Measurements from ENCODE around the gene CDH4. TPM values are rescaled to one million over a fixed set of nuclear protein-coding genes. Genes with fewer than 3 reads are reported as not detected.

The CDH4 gene
- total and polyA plus RNA-seq, 2 of the 8 experiments (the other 6 are each of a cell fraction or from before 2014, with no cell fraction given) = 4.3 to 7.9 TPM

DNA sequence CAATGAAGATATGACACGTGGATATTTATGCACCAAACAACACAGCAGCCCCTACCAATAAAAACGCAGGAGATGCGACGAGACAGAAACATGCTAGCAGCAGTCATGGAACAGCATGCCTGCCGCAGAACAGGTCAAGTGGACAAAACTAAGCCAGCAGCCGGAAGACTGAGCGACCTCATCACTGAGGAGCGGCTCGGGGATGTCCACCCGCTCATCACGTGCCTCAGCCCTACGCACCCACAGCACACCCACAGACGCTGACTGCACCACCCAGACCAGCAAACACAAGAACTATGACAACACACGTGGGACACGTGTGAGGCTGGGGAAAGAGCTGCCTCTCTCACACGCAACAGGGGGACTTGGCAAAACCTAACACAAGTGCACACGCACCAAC, 731.9 kb downstream of the CDH4 start:
- POLR2A ChIA-PET (ENCODE audit: partially characterized antibody) = interaction anchor here (1.0 kb wide), 1 partner anchor 160 kb away, joined by 3 read pairs; no protein-coding TSS in a partner anchor
- H3K18ac ChIP-seq (ENCODE audit: extremely low read depth, low read length) = no peak overlapping the region

More for the DNA sequence above, 731.9 kb downstream of the CDH4 start:
- H3K23ac ChIP-seq (ENCODE audit: insufficient read length) = no peak overlapping the region
- H3K4me2 ChIP-seq (ENCODE audit: insufficient read depth in 1 of 2, low read depth in 2 of 2, low read length in 2 of 2) = no peak overlapping the region
- TF ChIP-seq SP4 (IDR thresholded peaks at IDR 0.05; ENCODE audit: low read length) = no peak
- TF ChIP-seq, protein P1, sequence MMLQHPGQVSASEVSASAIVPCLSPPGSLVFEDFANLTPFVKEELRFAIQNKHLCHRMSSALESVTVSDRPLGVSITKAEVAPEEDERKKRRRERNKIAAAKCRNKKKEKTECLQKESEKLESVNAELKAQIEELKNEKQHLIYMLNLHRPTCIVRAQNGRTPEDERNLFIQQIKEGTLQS (IDR thresholded peaks at IDR 0.05; ENCODE audit: insufficient read depth, low read depth, low read length) = no peak
- TF ChIP-seq BACH1 (IDR thresholded peaks at IDR 0.05; ENCODE audit: low read length) = no peak
- no peak for TF ChIP-seq SRF (IDR thresholded peaks at IDR 0.05; ENCODE audit: low read depth, low read length)
- TF ChIP-seq TCF12 (IDR thresholded peaks at IDR 0.05; ENCODE audit: low read depth, low read length) = no peak
- TF ChIP-seq POLR2AphosphoS5 (IDR thresholded peaks at IDR 0.05; ENCODE audit: low read depth, low read length) = no peak
- no peak for TF ChIP-seq NRF1 (IDR thresholded peaks at IDR 0.05; ENCODE audit: low read depth, low read length)
- TF ChIP-seq TEAD4 (IDR thresholded peaks at IDR 0.05; ENCODE audit: low read depth, low read length) = no peak
- no peak for TF ChIP-seq RNF2 (IDR thresholded peaks at IDR 0.05; ENCODE audit: borderline replicate concordance, low read depth, low read length, missing control alignments, poor library complexity, severe bottlenecking)
- TF ChIP-seq ZNF274 (IDR thresholded peaks at IDR 0.05; ENCODE audit: borderline replicate concordance, extremely low read depth, low read length) = no peak
- TF ChIP-seq, protein P2, sequence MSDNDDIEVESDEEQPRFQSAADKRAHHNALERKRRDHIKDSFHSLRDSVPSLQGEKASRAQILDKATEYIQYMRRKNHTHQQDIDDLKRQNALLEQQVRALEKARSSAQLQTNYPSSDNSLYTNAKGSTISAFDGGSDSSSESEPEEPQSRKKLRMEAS (IDR thresholded peaks at IDR 0.05) = no peak
- no peak overlapping the region for H3K56ac ChIP-seq (replicated peaks; ENCODE audit: insufficient read length, low read depth, low read length)
- FAIRE-seq (no peak), DNase-seq (ENCODE audit: low read depth in 1 of 2, low spot score in 2 of 2) (no peak)
- H3K27ac ChIP-seq (ENCODE audit: low read depth, low read length) = no peak overlapping the region
- no peak overlapping the region; the same call in 1 of the 2 replicates for H2BK5ac ChIP-seq (ENCODE audit: low read depth, low read length)
- H2AK5ac ChIP-seq (ENCODE audit: low read depth, low read length) = no peak overlapping the region; the same call in 1 of the 2 replicates
- H4K20me1 ChIP-seq (replicated peaks in 1 of 2; ENCODE audit: control insufficient read depth in 1 of 2, insufficient read depth in 2 of 2, low read length in 2 of 2) = peaks cover 0 to 6% of the 10 kb centered on the region in 2 experiments
- H2BK12ac ChIP-seq (ENCODE audit: low read depth, low read length) = no peak overlapping the region
- no peak overlapping the region for H3K9ac ChIP-seq (replicated peaks in 1 of 4; ENCODE audit: extremely low read depth in 1 of 4, low read depth in 3 of 4, low read length in 3 of 4)
- peaks cover 5% of the 10 kb centered on the region; the same call in 1 of the 2 replicates for H3K79me1 ChIP-seq (ENCODE audit: low read depth, low read length)
- H3K4me3 ChIP-seq (ENCODE audit: extremely low read depth in 1 of 4, insufficient read depth in 2 of 4, low read depth in 3 of 4, low read length in 4 of 4) = no peak overlapping the region
- no peak overlapping the region for H2BK120ac ChIP-seq (replicated peaks; ENCODE audit: low read depth, low read length)
- no peak overlapping the region for H3K4ac ChIP-seq (replicated peaks; ENCODE audit: insufficient read length, low read depth, low read length)
- H3K36me3 ChIP-seq (ENCODE audit: control insufficient read depth in 2 of 4, insufficient read depth in 4 of 4, low read length in 3 of 4) = peaks cover 0 to 14% (median 3%) of the 10 kb centered on the region in 4 experiments; a peak in 4 of 8 replicates
- H4K5ac ChIP-seq (ENCODE audit: insufficient read length, low read depth, low read length) = no peak overlapping the region
- no peak overlapping the region for H4K91ac ChIP-seq (replicated peaks; ENCODE audit: insufficient read length, low read length)
- H2BK20ac ChIP-seq (ENCODE audit: low read length) = no peak overlapping the region
- no peaks in the 10 kb centered on the region; a peak in 1 of 7 replicates for H3K4me1 ChIP-seq (replicated peaks in 1 of 4; ENCODE audit: control insufficient read depth in 3 of 4, insufficient read depth in 4 of 4, low read length in 3 of 4)
- WGBS, 2 experiments (ENCODE audit: extremely low coverage in 1 of 2, insufficient coverage in 1 of 2, insufficient read length in 1 of 2, insufficient replicate concordance in 2 of 2, low coverage in 1 of 2, low lambda C conversion rate in 2 of 2, missing lambda C conversion rate in 1 of 2) = 78% methylated on average over 17 of the region's 17 CpGs; no CpG with 5 or more reads in 1 of the 2 experiments
- H2AFZ ChIP-seq (ENCODE audit: low read length) = no peak overlapping the region
- no peak overlapping the region for H2BK15ac ChIP-seq (ENCODE audit: low read length)
- H3K14ac ChIP-seq (ENCODE audit: insufficient read length) = no peak overlapping the region
- H3K79me2 ChIP-seq (ENCODE audit: control insufficient read depth in 1 of 2, insufficient read depth in 2 of 2, low read length in 2 of 2) = peaks cover 0 to 2% of the 10 kb centered on the region in 2 experiments; a peak in 2 of 4 replicates
- no peak overlapping the region for H4K8ac ChIP-seq (ENCODE audit: extremely low read depth, insufficient read depth, low read length)
- H3K27me3 ChIP-seq (replicated peaks in 1 of 4; ENCODE audit: control insufficient read depth in 3 of 4, extremely low read depth in 1 of 4, insufficient read depth in 3 of 4, low read length in 3 of 4) = no peaks in the 10 kb centered on the region; a peak in 1 of 7 replicates
- CTCF ChIA-PET (ENCODE audit: partially characterized antibody) = interaction anchor here (0.7 to 1.2 kb wide), 3 partner anchors 9 to 40 kb away, joined by 3 to 4 read pairs (median 3); no protein-coding TSS in a partner anchor
- peaks cover 11% of the 10 kb centered on the region; the same call in 1 of the 2 replicates for H3K23me2 ChIP-seq (ENCODE audit: low read depth, low read length)
- H3K9me3 ChIP-seq (ENCODE audit: insufficient read depth in 2 of 2, low read depth in 1 of 2, low read length in 1 of 2) = peaks cover 0 to 2% of the 10 kb centered on the region in 2 experiments; a peak in 1 of 4 replicates

Data from H1 (cell line).